Activated T-cell treated with anti-CD3 and anti-CD28 coated beads for 48 hours (primary cell): ENCODE data around the gene S100A4.
"Not testable (repeated sequence)": the region's sequence is repeated elsewhere in the genome, so short reads cannot be mapped to it uniquely, and the experiment has no call there.

ENCODE experiments used
- DNase-seq: peaks from one replicate; pipeline ENCODE4 v3.0.0-alpha.2; 2020; ENCODE audit warnings: low read depth

The S100A4 gene

DNA sequence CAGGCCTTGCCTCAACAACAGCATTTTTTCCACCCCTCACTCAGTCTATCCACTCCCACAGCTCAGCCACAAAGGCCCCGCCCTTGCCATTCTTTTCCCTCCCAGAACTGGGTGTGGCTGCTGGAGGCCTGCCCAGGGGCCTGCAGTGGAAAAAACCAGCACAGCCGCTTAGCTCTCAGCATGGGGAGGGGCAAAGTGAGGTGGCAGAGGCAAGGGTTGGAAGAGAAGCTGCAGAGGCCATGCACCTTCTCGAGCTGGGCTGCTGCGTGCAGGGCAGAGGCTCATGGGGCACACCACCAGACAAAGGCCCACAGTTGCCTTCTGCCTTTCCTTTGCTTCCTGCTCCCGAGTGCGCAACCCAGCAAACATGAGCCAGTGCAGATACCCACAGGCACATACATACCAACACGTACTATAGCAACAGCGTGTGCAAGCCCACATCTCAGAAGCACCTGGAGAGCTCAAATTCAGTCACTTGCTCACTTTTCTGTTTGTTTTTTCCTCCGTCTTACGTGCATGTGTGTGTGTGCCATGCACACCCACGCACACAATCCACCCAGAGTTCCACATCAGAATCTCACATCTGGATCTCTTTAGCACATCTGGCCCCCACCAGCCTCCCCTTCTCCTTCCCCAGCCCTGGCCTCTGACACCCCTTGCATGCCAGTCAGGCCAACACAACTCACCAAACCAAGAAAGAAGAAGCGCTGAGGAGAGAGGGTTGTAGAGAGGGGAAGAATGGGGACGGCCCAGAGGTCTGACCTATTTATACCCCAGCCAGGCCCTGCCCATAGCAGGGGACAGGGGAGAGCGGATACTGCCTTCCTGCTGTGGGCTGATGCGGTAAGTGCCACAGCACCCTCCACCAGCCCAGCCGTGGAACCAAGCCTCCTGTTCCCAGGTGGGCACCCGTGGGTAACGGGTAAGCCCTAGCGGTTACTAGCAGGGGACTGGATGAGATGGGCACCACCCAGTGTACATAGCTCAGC lies at the start of gene S100A4:
TSS of gene S100A4 (minus strand) at position 740 of the 989 bp plus-strand sequence. CDS start 1,012 bp downstream, outside the sequence.
- DNase-seq = peak; percentile 93

DNA sequence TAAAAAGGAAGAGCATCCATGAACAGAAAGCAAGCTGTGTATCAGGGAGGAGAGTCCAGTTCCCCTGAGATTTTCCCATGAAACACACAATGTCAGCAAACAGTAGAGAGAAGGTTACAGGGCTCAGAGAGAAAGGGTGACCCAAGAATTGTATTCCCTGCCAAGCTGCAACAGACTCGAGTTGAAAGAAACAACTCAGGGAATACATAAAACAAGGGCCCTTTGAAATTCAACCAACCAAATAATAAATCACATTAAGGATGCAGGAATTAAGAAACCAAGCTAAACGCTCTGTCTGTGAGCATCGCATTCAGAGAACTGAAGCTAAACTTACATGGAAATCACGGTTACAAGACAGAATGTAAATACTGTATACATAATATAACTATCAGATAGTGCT lies 47.1 kb upstream of the S100A4 start:
- no peak for DNase-seq

DNA sequence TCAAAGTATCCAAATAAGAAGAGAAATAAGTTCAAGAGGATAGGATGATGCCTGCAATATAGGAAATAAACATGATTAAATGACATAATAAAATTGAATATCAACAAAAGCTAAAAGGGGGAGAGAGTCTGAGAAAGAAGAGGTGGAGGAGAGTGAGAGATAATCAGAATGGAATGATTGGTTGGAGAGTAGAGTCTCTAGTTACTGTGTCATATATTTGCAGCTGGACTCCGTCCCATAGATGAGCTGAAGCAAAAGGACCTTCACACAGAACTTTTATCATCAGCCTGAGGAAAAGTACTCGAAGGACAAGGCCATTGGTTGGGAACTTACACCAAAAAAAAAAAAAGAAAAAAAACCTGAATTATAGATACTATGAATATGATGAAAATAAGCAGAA lies 42.9 kb upstream of the S100A4 start:
- no peak for DNase-seq

DNA sequence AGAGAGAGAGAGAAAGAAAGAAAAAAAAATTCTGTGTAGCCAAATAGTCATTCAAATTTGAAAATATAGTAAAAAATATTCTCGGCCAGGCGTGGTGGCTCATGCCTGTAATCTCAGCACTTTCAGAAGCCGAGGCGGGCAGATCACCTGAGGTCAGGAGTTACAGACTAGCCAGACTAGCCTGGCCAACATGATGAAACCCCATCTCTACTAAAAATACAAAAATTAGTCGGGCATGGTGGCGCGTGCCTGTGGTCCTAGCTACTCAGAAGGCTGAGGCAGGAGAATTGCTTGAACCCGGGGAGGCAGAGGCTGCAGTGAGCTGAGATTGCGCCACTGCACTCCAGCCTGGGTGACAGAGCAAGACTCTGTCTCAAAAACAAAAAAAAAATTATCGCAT lies 42.4 kb upstream of the S100A4 start:
- not testable (repeated sequence) for DNase-seq

DNA sequence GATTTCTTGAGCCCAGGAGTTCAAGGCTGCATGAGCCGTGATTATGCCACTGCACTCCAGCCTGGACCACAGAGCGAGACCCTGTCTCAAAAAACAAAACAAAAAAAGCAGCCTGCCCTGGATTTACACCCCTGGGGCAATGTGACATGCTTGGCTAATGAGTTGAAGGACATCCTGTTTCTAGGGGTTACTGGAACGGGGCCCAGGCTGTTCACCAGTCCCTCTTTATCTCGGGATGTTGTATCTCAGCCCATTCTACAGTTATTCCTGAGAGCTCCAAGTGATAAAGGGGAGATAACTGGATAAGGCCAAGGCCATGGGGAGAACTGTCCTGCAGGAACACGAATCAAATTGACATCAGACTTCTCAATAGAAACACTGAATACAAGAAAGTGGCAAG lies 41.7 kb upstream of the S100A4 start:
- DNase-seq = no peak

DNA sequence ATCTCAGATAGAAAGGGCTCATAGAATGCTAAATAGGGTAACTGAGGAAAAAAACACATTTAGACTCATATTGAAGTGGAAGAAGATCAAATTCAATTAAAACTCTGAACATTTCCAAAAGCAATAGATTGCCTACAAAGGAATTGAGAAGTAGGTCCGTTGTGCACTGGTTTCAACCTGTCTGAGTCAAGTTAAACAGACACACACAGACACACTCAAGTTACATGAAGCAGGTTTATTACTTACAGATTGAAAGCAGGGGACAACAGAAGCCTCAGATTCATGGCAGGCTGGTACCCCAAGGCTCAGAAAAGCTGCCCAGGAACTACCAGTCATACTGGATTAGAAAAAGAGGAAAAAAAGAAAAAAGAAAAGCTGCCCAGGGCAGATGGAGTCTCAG lies 40.7 kb upstream of the S100A4 start:
- DNase-seq = no peak

DNA sequence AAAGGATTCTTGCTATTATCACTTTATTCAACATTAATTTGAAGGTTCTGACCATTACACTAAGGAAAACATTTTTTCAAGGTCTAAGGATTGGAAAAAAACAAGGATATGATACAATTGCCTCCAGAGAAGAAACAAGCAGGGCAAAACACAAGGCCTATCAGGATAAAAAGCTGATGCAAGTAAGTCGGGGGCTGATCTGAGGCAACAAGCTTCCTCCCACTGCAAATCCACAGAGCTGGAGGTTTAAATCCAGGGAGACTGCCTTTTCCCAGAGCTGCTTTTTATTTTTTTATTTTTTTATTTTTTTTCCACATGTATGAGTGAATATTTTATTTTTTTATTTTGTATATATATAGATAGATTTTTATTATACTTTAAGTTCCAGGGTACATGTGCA lies 39.4 kb upstream of the S100A4 start:
- no peak for DNase-seq

DNA sequence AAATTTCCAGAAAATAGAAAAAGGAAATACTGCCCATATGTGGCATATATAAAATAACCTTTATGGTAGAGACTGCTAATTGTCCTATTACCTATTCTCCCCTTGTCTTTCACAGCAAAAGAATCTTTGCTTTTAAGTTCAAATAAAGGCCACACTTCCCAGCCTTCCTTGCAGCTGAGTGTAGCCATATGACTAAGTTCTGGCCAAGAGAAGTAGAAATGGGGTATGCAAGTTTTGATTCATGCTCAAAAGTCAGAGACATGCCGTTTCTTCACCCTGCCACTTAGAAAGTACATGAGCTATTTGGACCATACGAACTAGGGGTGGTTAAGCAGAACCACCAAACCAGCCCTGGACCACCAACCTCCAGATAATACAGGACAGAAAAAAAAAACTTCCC lies 38.4 kb upstream of the S100A4 start:
- no peak for DNase-seq

DNA sequence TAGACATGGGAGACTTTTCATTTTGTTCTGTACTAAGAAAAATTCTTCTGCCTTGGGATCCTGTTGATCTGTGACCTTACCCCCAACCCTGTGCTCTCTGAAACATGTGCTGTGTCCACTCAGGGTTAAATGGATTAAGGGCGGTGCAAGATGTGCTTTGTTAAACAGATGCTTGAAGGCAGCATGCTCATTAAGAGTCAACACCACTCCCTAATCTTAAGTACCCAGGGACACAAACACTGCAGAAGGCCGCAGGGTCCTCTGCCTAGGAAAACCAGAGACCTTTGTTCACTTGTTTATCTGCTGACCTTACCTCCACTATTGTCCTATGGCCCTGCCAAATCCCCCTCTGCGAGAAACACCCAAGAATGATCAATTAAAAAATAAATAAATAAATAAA lies 37.9 kb upstream of the S100A4 start:
- DNase-seq = not testable (repeated sequence)

DNA sequence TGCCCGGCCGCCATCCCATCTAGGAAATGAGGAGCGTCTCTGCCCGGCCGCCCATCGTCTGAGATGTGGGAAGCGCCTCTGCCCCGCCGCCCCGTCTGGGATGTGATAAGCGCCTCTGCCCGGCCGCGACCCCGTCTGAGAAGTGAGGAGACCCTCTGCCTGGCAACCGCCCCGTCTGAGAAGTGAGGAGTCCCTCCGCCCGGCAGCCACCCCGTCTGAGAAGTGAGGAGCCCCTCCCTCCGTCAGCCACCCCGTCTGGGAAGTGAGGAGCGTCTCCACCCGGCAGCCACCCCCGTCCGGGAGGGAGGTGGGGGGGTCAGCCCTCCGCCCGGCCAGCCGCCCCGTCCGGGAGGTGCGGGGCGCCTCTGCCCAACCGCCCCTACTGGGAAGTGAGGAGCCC lies 37.2 kb upstream of the S100A4 start:
- not testable (repeated sequence) for DNase-seq

DNA sequence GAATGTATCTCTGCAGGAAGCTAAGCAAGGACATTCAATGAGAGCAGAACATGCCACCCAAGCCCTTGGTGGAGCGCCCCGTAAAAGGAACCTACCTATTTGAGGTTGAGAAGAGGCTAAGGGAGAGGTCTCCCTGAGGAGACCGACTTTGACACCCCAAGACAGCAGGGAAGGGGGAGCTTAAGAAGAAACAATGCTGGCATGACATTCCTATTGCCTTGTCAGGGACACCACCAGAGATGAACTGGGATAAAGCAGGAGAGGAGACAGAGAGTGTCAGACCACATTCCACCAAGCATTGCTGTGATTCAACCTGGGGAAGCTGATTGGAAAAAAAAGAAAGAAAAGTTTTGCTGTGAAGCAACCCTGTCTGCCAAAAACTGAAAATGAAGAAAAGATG lies 33.3 kb upstream of the S100A4 start:
- DNase-seq = no peak

DNA sequence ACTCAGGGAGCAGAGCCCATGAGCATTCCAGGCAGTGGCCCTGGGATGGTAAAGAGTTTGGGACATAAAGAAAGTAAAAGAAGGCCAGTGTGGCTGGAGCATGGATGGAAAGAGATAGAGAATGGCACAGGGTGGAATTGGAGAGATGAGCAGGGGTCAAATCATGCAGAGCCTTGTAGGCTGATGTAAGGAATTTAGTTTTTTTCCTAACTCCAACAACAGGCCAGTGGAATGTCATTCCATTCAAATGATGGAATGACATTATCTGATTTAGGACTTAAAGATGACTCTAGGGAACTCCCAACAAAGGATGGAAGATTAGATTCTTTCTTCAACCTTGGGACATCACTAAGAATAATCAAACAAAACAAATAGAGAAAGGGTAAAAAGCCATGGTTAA lies 32.9 kb upstream of the S100A4 start:
- no peak for DNase-seq

DNA sequence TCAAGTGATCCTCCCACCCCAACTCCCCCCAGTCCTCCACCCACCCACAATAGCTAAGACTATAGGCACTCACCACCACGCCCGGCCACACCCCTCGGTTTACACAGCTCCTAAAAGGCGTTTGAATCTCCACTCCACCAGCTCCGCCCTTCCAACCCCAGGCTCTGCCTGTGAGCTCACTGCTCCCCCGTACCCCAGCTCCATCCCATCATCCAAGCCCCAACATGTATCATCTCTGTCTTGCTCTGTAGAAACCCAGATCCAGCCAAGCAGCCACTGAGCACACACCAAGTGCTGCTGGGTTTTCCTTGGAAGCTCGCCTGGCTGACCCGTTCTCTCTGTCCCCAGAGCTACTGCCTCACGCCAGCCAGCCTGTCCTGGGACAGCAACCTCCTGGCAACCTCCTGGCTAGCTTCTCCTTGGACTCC lies 32.0 kb upstream of the S100A4 start:
- DNase-seq = no peak

DNA sequence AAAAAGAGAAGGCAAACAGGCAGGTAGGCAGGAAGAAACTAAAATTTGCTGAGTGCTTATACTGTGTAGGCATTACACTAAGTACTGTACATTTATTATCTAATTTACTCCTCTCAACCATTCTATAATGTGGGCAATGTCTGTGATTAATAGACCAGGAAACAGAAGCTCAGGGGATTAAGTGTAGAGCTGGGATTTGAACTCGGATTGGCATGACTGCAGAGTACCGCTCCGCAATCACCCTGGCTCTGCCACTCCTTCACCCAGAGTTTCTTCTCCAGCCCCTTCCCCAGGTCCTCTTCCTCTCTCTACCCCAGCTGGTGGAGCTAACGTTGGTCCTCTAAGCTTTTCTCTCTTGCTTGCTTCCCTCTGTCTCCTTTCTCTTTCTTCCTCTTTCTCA lies 31.5 kb upstream of the S100A4 start:
- DNase-seq = no peak

DNA sequence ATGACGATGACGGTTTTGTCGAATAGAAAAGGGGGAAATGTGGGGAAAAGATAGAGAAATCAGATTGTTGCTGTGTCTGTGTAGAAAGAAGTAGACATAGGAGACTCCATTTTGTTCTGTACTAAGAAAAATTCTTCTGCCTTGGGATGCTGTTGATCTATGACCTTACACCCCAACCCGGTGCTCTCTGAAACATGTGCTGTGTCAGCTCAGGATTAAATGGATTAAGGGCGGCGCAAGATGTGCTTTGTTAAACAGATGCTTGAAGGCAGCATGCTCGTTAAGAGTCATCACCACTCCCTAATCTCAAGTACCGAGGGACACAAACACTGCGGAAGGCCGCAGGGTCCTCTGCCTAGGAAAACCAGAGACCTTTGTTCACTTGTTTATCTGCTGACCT lies 29.9 kb upstream of the S100A4 start:
- DNase-seq = not testable (repeated sequence)

DNA sequence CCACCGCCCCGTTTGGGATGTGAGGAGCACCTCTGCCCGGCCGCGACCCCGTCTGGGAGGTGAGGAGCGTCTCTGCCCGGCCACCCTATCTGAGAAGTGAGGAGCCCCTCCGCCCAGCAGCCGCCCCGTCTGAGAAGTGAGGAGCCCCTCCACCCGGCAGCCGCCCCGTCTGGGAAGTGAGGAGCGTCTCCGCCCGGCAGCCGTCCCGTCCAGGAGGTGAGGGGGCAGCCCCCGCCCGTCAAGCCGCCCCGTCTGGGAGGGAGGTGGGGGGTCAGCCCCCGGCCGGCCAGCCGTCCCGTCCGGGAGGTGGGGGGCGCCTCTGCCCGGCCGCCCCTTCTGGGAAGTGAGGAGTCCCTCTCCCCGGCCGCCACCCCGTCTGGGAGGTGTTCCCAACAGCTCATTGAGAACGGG lies 29.5 kb upstream of the S100A4 start:
- not testable (repeated sequence) for DNase-seq

DNA sequence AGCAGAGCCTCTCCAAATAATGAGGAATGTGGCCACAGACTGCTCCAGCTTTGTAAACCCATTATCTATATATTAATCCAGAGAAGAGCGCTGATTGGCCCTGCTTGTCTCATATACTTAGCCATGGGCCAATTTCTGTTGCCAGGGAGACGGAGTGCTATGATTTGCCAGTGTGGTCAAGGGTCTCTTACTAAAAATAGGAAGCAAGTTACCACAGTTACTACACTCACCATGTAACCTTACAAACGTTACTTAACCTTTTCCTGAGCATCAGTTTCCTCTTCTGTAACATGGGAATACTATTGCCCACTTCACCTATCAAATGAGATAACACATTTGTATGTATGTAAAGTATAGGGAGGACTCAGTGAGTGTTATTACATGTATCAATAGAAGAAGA lies 27.7 kb upstream of the S100A4 start:
- DNase-seq = no peak

DNA sequence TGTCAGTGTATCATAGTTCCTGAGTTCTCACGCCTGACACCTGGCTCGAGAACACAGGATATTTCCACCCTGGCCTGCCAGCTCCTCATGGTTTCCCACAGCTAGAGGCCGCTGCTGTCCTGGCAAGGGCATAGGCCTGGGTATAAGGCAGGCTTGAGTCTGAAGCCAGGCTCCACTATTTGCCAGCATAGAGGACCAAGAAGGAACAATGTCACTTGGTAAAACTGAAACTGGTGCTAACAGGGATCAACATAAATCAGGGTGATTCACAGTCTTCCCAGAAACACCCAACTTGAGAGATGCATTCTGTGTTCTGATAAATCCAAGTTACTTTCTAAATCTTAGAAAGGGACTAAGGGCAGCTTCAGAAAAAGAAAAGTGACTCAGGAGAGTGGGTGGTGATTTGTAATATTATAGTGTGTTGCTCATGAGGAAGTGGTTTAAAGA lies 27.0 kb upstream of the S100A4 start:
- peak; percentile 60 for DNase-seq

DNA sequence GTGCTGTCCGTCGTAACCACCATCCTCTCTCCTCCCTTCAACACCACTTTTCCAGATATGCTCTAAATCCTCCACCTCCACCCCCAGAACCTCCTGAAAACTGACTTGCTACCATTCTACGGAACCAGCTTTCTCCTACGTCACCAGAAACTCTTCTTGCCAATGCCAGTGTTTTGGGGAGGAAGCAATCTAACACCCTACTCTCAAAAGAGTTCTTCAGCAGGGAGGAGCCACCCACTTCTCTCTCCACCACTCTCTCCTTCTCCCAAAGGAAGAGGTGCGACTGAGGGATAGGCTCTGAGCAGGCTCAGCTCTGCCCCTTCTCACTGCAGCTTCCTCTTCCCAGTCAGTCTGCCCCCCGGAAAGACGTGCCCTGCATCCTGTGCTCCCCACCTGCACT lies 26.1 kb upstream of the S100A4 start:
- no peak for DNase-seq

DNA sequence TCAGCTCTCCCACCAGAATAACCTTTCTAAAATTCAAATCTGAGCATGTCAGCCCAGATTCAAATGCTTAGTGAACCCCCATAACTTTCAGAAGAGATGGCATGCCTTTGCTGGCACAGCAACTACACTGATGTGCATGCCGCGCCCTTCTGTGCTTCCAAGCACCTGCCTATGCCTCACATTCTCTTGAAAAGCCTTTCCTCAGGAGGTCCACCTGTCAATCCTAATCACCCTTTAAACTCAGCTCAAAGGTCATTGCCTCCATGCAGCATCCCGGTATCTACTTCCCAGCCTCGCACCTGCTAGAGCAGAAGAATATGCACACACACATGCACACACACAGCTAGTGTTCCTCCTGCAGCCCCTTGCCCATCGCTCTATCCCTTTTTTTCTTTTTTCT lies 25.3 kb upstream of the S100A4 start:
- DNase-seq = no peak

DNA sequence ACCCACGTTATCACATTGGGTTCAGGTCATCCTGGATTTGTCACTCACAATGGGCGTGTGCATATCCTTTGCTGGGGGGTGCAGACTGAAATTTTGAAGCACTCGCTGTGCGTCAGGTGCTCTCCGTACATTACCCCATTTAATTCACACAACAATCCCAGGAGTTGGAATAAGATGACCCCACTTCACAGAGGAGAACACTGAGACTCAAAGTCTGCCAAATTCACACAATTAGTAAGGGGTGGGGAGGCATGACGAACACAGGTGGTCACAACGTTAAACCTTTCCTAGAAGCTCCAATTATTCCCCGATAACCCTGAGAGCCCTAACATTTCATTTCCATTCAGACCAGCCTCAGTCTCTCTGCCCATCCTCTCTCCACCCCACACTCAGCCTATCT lies 23.9 kb upstream of the S100A4 start:
- DNase-seq = no peak

DNA sequence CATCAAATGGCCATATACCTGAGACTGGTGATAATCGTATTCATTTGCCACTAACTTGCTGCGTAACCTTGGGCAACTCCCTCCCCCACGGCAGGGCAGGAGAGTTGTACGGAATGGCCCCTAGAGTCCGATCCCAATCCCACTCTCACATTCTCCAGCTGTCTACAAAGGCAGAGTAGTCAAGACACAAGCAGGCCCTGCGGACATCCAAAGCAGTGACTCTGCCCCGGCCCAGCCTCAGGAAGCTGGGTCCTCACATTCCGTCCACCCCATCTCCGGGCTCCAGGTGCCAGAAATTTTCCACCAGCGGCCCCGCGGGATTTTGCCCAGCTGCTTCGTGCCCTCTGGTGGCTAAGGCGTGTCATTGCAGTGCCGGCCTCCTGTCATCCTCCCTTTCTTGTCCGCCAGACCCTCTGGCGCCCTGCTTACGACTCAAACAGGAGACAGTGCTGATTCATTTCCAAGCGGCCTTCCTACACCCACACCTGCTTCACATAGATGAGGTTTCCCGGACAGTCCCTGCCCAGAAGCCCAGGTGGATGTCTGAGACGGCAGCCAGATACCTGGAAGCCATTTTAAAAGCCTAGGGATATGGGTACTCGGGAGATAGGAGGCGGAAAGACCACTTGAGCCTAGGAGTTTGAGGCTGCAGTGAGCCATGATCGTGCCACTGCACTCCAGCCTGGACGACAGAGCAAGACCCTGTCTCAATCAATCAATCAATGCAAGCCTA lies 22.9 kb upstream of the S100A4 start:
- DNase-seq = peak; percentile 82
